ENCODE measurements around the gene MYH7B. TPM values are rescaled to one million over a fixed set of nuclear protein-coding genes. Genes with fewer than 3 reads are reported as not detected.

MYH7B gene
- total RNA-seq, 2 donors from 2014 or later: 0.14 to 0.27 TPM

DNA sequence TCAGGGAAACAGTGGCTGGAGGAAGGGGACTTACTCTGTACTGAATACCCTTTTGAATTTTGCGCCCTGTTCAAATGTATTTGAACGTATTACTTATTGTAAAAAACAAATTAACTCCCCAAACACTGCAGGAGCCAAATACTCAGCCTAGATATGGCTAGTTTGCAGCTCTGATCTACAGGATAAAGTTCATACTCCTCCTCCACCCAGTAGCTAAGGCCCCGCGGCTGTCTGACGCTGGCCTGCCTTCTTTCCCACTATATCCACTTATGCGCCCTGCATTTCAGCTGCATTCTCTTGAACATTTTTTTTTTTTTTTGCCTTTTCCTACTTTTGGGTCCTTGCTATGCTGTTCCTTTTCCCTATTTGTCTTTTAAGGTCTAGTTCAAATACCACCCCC, 6.5 kb upstream of the MYH7B start:
- no peak overlapping the region for H3K27ac ChIP-seq
- DNase-seq (ENCODE audit: low spot score) (no peak), ATAC-seq (ENCODE audit: insufficient number of reproducible peaks, low FRiP score, low read depth) (no peak)
- no peaks in the 10 kb centered on the region for H3K9me3 ChIP-seq
- no peak overlapping the region for H3K4me3 ChIP-seq
- H3K36me3 ChIP-seq: peaks cover 6% of the 10 kb centered on the region
- TF ChIP-seq, protein P1, sequence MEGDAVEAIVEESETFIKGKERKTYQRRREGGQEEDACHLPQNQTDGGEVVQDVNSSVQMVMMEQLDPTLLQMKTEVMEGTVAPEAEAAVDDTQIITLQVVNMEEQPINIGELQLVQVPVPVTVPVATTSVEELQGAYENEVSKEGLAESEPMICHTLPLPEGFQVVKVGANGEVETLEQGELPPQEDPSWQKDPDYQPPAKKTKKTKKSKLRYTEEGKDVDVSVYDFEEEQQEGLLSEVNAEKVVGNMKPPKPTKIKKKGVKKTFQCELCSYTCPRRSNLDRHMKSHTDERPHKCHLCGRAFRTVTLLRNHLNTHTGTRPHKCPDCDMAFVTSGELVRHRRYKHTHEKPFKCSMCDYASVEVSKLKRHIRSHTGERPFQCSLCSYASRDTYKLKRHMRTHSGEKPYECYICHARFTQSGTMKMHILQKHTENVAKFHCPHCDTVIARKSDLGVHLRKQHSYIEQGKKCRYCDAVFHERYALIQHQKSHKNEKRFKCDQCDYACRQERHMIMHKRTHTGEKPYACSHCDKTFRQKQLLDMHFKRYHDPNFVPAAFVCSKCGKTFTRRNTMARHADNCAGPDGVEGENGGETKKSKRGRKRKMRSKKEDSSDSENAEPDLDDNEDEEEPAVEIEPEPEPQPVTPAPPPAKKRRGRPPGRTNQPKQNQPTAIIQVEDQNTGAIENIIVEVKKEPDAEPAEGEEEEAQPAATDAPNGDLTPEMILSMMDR (IDR thresholded peaks at IDR 0.05): no peak
- H3K4me1 ChIP-seq (ENCODE audit: control insufficient read depth in 1 of 2, low read depth in 2 of 2): no peaks in the 10 kb centered on the region
- no peaks in the 10 kb centered on the region for H3K27me3 ChIP-seq (replicated peaks; ENCODE audit: insufficient read depth)

DNA sequence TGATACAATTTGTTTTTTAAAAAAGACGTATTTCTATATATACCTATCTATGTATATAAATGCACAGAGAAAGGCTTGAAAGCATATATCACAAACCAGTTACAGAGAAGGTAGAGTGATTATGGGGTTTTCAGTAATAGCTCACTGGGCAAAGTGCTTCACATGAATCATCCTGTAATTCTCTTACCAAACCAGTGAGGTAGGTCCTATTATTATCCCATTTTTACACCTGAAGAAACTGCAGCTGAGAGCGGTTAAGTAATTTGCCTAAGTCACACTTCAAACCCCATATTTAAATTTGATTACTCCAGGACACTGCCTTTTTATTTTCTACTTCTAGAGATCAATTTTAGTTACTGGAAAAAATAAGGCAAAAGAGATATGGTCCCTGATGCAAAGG, 4.4 kb upstream of the MYH7B start:
- Histone ChIP-seq H3K27ac (no peak overlapping the region), H3K4me1 (ENCODE audit: control insufficient read depth in 1 of 2, low read depth in 2 of 2) (peaks cover 6 to 11% of the 10 kb centered on the region in 2 donors), H3K27me3 (replicated peaks; ENCODE audit: insufficient read depth) (no peaks in the 10 kb centered on the region), H3K4me3 (no peak overlapping the region), H3K9me3 (no peaks in the 10 kb centered on the region), H3K36me3 (no peaks in the 10 kb centered on the region)
- no peak for ATAC-seq (ENCODE audit: insufficient number of reproducible peaks, low FRiP score, low read depth)
- DNase-seq (ENCODE audit: low spot score): no peak
- TF ChIP-seq, protein P1 (IDR thresholded peaks at IDR 0.05): no peak

DNA sequence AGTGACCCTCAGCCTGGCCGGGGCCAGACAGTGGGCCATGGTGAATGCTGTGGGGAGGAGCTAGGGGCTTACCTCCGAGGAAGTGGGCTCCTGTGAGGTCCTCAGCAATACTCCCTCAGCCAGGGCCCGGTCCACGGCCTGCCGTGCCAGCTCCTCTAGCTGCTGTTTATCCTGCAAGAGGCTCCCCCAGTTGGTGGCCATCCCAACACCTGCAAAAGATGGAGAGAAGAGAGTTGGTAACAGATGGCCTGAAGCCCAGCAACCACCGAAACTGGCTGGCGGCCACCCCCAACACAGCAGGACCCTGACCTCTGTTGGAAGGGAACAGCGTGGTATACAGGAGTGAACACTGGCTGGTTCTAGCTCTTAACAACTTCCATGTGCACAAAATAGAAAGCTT, 4.0 kb upstream of the MYH7B start:
- no peaks in the 10 kb centered on the region for H3K27me3 ChIP-seq (replicated peaks; ENCODE audit: insufficient read depth)
- H3K9me3 ChIP-seq: no peaks in the 10 kb centered on the region
- DNase-seq (ENCODE audit: low spot score) (no peak), ATAC-seq (ENCODE audit: insufficient number of reproducible peaks, low FRiP score, low read depth) (no peak)
- H3K27ac ChIP-seq: no peak overlapping the region
- peaks cover 8 to 15% of the 10 kb centered on the region in 2 donors for H3K4me1 ChIP-seq (ENCODE audit: control insufficient read depth in 1 of 2, low read depth in 2 of 2)
- TF ChIP-seq, protein P1 (IDR thresholded peaks at IDR 0.05): no peak
- no peak overlapping the region for H3K4me3 ChIP-seq
- H3K36me3 ChIP-seq: no peaks in the 10 kb centered on the region

DNA sequence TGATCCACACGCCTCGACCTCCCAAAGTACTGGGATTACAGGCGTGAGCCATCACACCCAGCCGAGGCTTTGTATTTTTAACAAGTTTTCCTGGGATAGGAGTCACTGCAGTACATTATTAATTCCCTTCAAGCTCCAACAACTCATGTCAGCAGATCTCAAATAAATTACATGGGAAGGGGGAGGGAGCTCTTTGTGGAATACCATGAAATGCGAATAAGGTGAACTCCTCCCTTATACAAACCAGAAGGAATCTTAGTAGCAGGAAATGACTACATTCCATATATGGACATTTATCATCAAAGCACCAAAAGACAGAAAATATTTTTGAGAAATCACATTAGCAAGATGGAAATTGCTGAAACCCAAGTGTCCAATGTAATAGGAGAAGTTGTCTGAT, 3.0 kb upstream of the MYH7B start:
- TF ChIP-seq, protein P1 (IDR thresholded peaks at IDR 0.05): no peak
- no peaks in the 10 kb centered on the region for H3K9me3 ChIP-seq
- no peak overlapping the region for H3K27ac ChIP-seq
- H3K4me1 ChIP-seq (ENCODE audit: control insufficient read depth in 1 of 2, low read depth in 2 of 2): peaks cover 8 to 16% of the 10 kb centered on the region in 2 donors
- no peak for DNase-seq (ENCODE audit: low spot score)
- H3K4me3 ChIP-seq: no peak overlapping the region
- ATAC-seq (ENCODE audit: insufficient number of reproducible peaks, low FRiP score, low read depth): no peak
- no peaks in the 10 kb centered on the region for H3K27me3 ChIP-seq (replicated peaks; ENCODE audit: insufficient read depth)
- no peaks in the 10 kb centered on the region for H3K36me3 ChIP-seq

DNA sequence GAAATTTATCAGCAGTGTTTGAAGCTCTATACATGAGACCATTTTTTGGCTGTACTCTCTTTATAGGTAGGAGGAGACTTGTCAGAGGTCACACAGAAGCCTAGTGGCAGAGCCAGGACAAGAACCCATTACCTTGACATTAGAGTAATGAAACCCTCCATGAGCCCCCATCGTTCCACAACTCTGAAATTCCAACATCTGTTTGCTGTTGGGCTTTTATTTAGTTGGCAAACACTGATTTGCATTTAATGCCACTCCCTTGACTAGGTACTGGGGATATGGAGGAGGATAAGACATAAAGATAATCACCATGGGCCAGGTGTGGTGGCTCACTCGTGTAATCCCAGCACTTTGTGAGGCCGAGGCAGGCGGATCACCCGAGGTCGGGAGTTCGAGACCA, 1.7 kb upstream of the MYH7B start:
- TF ChIP-seq, protein P1 (IDR thresholded peaks at IDR 0.05): no peak
- Histone ChIP-seq H3K4me1 (ENCODE audit: control insufficient read depth in 1 of 2, low read depth in 2 of 2) (peaks cover 8 to 16% of the 10 kb centered on the region in 2 donors), H3K27ac (no peak overlapping the region), H3K27me3 (replicated peaks; ENCODE audit: insufficient read depth) (no peaks in the 10 kb centered on the region), H3K9me3 (no peaks in the 10 kb centered on the region), H3K4me3 (no peak overlapping the region), H3K36me3 (no peaks in the 10 kb centered on the region)
- no peak for DNase-seq (ENCODE audit: low spot score)
- no peak for ATAC-seq (ENCODE audit: insufficient number of reproducible peaks, low FRiP score, low read depth)
